Effector CD4-positive, alpha-beta T cell (primary cell): Measurements from ENCODE around the gene RTEL1.
"Not testable (repeated sequence)": the region's sequence is repeated elsewhere in the genome, so short reads cannot be mapped to it uniquely, and the experiment has no call there.

ENCODE experiments used
- DNase-seq: peaks from one replicate; pipeline ENCODE4 v3.0.0-alpha.2; 2020
- total RNA-seq: gene quantifications from one replicate; lab custom pipeline; 2026; lab: John Stamatoyannopoulos, UW

The RTEL1 gene, protein sequence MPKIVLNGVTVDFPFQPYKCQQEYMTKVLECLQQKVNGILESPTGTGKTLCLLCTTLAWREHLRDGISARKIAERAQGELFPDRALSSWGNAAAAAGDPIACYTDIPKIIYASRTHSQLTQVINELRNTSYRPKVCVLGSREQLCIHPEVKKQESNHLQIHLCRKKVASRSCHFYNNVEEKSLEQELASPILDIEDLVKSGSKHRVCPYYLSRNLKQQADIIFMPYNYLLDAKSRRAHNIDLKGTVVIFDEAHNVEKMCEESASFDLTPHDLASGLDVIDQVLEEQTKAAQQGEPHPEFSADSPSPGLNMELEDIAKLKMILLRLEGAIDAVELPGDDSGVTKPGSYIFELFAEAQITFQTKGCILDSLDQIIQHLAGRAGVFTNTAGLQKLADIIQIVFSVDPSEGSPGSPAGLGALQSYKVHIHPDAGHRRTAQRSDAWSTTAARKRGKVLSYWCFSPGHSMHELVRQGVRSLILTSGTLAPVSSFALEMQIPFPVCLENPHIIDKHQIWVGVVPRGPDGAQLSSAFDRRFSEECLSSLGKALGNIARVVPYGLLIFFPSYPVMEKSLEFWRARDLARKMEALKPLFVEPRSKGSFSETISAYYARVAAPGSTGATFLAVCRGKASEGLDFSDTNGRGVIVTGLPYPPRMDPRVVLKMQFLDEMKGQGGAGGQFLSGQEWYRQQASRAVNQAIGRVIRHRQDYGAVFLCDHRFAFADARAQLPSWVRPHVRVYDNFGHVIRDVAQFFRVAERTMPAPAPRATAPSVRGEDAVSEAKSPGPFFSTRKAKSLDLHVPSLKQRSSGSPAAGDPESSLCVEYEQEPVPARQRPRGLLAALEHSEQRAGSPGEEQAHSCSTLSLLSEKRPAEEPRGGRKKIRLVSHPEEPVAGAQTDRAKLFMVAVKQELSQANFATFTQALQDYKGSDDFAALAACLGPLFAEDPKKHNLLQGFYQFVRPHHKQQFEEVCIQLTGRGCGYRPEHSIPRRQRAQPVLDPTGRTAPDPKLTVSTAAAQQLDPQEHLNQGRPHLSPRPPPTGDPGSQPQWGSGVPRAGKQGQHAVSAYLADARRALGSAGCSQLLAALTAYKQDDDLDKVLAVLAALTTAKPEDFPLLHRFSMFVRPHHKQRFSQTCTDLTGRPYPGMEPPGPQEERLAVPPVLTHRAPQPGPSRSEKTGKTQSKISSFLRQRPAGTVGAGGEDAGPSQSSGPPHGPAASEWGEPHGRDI (N-terminal part only)
- 3.8 reads per million, percentile 14 among the genes with 10 or more reads in this experiment for total RNA-seq

DNA sequence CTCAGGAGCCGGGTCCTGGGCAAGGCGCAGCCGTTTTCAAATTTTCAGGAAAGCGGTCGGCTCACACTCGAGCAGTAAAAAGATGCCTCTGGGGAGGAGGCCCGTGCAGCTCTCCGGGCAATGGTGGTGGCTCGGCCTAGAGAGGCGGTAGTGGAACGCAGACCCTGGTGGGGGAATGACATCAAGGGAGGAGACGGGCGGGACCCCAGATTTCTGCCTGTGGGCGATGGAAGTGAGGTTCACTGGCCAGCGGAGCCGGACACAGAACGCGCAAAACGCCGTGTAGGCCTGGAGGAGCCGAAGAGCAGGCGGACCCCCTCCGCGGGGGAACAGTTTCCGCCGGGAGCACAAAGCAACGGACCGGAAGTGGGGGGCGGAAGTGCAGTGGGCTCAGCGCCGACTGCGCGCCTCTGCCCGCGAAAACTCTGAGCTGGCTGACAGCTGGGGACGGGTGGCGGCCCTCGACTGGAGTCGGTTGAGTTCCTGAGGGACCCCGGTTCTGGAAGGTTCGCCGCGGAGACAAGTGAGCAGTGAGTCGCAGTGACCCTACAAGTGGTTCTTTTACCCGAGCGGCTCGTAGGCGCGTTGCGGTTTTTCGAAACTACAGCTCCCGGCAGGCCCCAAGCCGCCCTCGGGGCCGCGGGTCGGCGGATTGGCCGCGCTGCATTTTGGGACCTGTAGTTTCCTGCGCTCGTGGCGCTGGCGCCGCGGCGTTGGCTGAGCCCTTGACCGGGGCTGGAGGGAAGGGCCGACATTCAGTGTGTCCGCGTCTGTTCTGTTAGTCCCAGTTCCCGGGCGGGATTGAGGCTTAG, at the start of gene RTEL1:
Gene RTEL1 (plus strand): TSS at position 376 of the 812 bp plus-strand sequence. CDS start 1,091 bp downstream, outside the sequence.
- peak; percentile 80 for DNase-seq

DNA sequence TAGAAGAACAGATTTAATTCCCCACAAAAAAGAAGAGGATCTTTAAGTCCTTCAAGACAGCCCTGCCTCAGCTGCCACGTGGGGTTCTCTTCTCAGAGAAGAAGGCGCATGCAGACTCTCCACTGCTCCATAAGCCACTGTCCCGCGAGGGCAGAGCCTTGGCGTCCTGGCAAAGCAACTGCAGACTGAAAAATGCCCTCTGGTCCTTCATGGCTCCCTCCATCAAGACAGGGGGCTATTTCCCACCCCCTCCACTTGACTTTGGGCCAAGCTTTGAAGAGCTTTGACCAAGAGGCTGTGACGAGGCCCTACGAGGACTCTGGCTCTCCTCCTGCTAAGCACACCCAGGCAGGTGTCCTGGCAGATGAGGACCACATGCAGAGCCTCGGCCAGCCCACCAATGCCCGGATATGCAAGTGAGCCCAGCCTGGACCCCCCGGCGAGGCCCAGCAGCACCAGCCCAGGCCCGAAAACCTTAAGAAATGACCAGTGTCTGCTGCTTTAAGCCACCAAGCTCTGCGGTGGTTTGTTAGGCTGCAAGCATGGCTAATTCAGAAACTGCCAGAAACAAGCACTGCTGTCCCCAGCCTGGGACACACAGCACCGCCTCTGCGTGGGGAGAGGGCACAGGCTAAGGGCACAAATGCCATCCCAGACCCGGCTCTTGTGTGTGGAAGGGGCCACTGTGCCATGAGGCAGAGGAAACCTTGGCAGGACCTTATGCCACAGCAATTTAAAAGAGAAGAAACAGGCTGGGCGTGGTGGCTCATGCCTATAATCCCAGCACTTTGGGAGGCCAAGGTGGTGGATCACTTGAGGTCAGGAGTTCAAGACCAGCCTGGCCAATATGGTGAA, 47.3 kb upstream of the RTEL1 start:
- DNase-seq: no peak

DNA sequence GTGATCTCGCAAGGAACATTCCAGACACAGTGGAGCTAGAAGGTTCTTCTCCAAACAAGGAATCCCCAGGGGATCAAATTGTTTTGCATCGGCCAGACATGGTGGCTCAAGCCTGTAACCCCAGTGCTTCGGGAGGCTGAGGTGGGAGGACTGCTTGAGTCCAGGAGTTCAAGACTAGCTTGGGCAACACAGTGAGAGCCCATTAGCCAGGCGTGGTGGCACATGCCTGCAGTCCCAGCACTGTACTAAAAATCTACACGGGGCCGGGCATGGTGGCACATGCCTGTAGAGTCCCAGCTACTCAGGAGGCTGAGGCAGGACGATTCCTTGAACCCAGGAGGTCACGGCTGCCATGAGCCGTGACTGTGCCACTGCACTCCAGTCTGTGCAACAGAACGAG, 46.5 kb upstream of the RTEL1 start:
- DNase-seq: no peak

DNA sequence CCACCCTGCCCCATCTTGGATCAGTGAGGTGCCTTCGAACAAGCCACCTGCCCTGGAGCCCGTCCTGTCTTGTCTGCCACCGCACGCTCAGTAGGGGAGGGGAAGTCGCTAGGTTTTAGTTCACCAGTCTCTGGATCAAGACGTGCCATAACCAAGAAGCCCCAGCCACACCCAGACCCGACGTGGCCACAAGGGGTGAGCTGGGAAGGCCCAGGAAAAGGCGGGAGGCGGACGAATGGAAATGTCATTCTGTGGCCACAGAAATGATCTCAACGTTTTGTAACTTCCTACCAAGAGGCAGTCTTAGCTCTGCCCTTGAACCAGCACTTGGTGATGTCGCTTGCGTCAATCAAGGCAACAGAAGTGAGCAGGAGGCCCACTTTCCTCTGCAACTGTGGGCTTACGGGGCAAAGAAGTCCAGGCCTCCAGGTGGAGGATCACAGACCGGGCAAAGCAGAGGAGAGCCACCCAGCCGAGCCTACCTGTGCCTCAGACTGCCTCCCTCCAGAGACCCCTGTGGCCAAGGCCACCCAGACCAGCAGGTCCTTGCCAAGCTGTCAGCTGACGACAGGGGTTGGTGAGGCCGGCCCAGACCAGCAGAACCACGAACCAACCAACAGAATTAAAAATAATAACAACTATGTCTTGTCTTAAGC, 45.7 kb upstream of the RTEL1 start:
- no peak for DNase-seq

DNA sequence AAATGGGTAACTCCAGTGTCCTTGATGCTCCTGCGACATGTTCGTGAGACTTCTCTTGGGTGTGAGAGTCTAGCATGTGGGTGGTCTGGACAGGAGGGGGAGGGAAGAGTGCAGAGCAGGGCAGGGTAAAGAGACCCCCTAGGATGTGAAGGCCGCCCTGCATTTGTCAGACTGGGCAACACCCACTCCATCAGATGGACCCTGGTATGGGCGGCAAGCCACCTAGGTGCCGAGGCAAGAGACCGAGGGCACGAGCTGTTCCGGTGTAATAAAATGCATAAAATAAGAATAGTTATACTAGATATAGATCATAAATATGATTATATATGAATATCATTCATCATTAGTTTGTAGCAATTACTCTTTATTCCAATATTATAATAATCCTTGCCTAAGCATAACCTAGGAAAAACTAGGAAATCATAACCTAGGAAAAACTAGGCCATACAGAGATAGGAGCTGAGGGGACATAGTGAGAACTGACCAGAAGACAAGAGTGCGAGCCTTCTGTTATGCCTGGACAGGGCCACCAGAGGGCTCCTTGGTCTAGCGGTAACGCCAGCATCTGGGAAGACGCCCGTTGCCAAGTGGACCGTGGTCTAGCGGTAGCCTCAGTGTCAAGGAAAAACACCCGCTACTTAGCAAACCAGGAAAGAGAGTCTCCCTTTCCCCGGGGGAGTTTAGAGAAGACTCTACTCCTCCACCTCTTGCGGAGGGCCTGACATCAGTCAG, 44.1 kb upstream of the RTEL1 start:
- not testable (repeated sequence) for DNase-seq

DNA sequence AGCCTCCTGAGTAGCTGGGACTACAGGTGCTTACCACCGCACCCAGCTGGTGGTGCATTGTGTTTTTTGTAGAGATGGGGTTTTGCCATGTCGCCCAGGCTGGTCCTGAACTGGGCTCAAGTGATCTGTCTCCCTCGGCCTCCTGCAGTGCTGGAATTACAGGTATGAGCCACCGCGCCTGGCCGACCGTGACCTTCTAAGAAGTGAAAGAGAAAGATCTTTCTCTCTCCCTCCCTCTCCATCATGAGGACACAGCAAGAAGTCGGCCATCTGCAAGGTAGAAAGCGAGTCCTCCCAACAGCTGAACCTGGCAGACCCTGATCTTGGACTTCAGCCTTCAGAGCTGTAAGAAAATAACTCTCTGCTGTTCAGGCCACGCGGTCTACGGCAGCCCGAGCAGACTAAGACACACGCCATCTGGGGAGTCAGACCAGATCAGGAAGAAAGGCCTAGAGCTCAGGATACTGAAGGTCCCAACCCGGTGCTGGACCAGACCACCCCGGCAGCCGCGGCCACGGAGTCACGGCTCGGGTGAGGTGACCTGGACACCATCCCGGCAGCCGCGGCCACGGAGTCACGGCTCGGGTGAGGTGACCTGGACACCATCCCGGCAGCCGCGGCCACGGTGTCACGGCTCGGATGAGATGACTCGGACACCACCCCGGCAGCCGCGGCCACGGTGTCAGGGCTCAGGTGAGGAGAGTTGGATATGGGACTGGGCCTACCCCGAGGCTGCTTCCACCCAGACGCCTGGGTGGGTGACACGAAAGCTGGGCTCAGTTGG, 40.8 kb upstream of the RTEL1 start:
- no peak for DNase-seq

DNA sequence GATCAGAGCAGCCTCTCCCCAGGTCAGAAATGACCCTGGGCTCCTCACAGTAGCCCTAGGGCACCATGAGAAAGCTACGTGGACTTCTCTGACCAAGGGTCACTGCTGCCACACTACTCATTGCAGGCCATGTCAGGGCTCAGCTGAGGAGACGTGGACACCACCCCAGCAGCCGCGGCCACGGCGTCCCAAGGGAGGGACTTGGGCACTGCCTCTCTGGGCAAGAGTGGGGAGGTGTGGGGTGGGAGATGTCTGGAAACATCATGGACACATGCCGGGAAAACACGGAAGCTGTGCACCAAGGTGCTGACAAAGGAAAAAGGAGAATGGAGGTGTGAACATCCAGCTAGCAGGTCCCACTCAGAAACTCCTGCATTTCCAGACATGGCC, 40.2 kb upstream of the RTEL1 start:
- DNase-seq: no peak

DNA sequence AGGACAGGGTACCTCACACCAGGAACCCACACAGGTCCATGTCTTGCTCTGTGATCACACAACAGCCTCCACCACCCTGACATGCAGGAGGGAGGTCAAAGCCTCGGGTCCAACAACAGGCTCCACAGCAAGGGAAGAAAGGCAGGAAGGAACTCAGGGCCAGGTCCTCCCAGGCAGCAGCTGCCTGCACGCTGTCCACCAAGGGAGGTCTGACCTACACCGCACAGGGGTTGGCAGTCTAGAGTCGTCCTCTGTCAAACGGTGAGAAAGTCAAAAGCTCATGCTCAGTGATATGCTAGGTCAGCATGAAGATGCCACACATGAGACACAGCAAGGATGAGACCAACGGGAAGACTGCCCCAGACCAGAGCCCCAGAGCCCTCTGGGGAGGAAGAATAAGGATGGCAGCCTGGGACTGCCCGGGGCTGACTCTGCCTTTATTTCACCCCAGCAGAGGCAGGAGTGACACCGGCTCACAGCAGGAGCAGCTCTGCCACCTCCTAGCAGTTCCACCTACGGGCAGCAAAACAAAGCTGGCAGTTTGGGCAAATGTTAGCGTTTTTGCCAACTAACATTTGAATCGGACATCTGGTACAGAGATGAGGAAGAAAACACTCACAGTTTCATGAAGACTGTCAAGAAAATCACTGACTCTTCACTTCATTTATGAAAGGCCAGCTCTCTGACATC, 39.7 kb upstream of the RTEL1 start:
- DNase-seq: no peak

DNA sequence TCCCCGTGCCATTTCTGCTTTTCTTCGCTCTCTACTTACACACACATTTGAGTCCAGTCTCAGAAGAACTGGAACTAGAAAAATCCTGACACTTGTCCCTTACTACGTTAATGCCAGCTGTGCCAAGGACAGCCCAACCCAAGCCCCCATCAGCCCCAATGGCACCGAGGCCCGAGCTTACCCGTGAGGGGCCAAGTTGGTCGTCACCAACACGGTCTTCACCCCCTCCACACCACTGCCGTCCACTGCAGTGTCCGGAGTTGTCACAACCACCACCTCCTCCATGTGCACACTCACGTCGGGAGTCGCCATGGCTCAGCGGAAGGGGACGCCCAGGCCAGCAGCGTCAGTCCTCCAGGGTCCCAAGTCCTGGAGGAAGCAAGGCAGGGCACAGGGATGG, 39.0 kb upstream of the RTEL1 start:
- DNase-seq: no peak

DNA sequence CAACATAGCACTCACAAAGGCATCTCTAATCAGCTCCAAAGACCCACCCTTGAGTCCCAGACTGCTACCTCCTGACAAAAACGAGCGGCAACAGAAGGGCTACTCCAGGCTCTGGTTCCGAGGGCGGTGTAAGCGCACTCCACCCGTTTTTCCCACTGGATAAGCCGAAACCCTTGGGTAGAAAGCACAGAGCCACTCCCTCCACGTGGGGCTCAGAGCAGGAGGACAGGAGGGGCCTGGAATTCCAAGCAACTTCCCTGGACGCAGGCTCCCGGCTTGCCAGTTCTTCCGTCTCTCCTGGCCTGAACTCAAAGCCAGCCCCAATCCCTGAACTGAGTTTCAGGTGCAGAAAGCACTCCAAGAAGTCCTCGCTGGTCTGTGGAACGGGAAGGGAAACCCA, 38.6 kb upstream of the RTEL1 start:
- no peak for DNase-seq

DNA sequence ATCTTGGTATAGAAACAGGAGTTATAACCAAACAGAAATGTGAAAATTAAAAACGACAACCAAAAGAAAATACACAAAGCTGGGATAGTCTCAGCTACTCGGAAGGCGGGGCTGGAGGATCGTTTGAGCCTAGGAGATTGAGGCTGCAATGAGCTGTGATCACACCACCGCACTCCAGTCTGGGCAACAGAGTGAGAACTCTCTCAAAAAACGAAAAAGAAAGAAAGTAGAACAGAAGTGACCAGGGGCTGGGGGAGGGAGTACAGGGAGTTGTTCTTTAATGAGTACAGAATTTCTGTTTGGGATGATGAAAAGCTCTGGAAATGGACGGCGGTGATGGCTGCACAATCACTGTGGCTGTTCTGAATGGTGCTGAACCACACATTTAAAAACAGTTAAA, 37.1 kb upstream of the RTEL1 start:
- DNase-seq: no peak

DNA sequence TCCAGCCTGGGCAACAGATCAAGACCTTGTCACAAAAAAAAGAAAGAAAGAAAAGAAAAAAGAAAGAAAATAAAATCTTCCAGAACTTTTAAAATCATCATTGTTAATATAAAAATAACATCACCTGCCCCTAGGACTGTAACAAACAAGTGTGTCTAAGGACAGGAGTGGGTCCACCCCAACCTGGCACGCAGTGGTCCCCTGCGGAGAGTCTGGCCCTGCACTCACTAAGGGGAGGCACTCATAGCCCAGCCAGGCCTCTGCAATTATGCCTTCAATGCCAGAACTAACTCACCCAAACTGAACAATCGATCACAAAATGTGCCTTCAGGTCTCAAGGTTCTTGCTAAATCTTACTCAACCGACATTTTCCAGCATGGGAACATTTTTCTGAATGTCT, 36.0 kb upstream of the RTEL1 start:
- DNase-seq: no peak

DNA sequence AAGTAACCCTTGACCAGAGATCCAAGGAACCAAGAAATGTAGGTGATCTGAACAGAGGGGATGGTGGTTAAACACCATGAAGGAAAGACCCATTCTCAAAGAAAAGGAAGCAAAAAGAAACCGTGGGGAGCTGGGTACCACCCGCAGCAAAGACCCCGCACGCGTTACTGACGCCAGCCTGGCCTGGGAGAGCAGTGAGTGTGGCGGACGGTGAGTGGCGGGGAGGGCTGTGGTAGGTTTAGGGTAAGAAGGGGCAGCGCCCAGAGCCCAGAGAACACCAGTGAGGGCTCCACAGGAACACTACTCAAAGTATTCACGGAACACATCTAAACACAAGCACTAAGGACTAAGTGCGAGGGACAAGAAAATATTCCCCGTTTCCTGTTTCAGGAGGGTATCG, 35.4 kb upstream of the RTEL1 start:
- DNase-seq: no peak

DNA sequence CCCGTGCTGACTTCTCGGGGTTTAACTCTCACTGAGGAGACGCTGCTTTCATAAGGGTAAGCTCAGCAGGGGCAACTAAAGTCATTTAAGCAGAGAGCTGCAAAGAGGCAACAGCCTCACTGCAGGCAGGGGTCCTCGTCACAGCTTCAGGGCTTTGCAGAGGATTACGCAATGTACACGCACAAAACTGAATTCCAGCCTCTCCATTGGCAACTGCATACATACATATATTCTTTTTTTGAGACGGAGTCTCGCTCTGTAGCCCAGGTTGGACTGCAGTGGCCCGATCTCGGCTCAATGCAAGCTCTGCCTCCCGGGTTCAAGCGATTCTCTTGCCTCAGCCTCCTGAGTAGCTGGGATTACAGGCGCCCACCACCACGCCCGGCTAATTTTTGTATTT, 33.6 kb upstream of the RTEL1 start:
- DNase-seq: no peak

DNA sequence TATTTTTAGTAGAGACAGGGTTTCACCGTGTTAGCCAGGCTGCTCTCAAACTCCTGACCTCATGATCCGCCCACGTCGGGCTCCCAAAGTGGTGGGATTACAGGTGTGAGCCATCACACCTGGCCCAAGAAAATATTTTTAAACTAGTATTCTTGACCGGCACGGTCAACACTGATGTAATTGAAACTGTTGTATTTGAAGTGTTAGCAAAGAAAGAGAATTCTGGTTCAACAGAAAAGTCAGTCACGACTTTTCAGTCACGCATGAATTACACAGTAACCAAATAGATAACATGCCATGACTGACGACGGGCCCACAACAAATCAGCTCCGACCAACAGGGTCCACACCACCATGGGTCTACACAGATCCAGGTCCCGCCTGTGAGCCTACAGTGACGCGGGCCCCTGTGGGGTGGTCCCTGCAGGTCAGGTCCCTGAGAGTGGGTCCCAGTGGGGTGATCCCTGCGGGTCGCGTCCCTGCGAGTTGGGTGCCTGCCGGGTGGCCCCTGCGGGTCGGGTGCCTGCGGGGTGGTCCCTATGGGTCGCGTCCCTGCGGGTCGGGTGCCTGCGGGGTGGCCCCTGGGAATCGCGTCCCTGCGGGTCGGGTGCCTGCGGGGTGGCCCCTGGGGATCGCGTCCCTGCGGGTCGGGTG, 32.2 kb upstream of the RTEL1 start:
- DNase-seq: no peak

DNA sequence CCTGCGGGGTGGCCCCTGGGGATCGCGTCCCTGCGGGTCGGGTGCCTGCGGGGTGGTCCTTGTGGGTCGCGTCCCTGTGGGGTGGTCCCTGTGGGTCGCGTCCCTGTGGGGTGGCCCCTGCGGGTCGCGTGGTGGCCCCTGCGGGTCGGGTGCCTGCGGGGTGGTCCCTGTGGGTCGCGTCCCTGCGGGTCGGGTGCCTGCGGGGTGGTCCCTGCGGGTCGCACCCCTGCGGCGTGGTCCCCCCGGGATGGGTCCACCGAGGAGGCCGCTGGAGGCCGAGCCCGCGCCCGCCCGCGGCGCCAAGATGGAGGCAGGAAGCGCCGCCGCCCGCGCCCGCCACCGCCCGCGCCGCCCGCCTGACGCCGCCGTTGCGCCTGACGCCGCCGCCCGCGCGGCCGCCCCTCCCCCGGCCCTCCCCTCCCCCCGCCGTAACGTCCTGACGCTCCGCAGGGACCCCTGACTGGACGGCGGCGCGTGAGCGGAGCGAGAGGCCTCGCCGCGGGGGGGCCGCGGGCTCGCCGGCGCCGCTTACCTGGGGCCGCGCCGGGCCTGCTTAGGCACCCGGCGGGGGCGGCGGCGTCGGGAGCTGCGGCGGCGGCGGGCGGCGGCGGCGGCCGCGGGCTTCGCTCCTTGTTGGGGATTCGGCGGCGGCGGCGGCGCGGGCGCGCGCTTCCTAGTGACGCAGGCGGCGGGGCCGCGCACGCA, 31.5 kb upstream of the RTEL1 start, which contains the start of gene GMEB2:
Gene GMEB2 (minus strand): TSS at position 678 of the 705 bp plus-strand sequence. CDS start 7,704 bp downstream, outside the sequence.
- no peak for DNase-seq

DNA sequence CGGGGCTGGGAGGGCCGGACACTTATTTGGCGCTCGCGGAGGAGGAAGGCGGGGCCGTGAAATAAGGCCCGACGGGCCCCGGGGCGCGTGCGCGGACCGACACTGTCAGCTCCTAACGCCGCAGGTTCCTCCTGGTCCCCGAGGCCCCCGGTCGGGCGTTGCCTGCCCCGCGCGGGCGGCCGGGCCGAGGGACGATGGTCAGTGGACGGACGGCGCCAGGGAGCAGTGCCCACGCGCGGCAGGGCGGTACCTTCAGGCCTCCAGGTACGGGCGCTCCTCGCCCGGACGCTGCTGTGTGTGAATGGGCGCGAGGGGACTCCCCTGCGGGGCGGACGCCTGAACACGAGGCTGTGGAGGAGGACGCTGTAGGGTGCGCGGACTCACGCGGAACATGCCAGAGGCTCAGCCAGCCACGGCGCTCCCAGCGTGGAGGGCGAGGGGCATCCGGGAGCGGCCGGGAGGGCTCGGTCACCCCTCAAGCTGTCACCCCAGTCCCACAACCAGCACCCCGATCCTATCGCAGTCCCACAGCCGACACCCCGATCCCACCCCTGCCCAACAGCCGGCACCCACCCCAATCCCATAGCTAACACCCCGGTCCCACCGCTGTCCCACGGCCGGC, 30.9 kb upstream of the RTEL1 start:
- DNase-seq: peak; percentile 89
